MCF 10A (cell line): ENCODE measurements around the gene ADPRHL1. TPM values are rescaled to one million over a fixed set of nuclear protein-coding genes. Genes with fewer than 3 reads are reported as not detected.

Source experiments
- BruUV-seq: library from RNA; stranded (reverse); fragments of 400-500 nt; replicated peaks from 2 replicates; lab custom pipeline; 2021; lab: Mats Ljungman, UMichigan
- CTCF ChIA-PET: fragments of 300-600 bp; sonication (Branson Sonifier 250); formaldehyde crosslinking; extraction: SDS; loops from one replicate; lab custom pipeline; 2021; ENCODE audit warnings: antibody characterized with exemption, inconsistent platforms; lab: Yijun Ruan, JAX
- POLR2A ChIA-PET: fragments of 300-600, 350-650 bp; sonication (Branson Sonifier 250); formaldehyde crosslinking; extraction: SDS; loops from one replicate; lab custom pipeline; 2020; ENCODE audit warnings: antibody characterized with exemption, inconsistent platforms; lab: Yijun Ruan, JAX
- DNase-seq: peaks from one replicate; pipeline ENCODE4 v3.0.0-alpha.2; 2018; ENCODE audit not compliant: unreplicated experiment
- H3K27ac Mint-ChIP-seq: one replicate; pipeline ENCODE4 v1.8.0; 2022; ENCODE audit warnings: mild to moderate bottlenecking, low read depth, mixed read lengths; ENCODE audit not compliant: unreplicated experiment
- H3K27me3 Mint-ChIP-seq: one replicate; pipeline ENCODE4 v1.8.0; 2022; ENCODE audit warnings: mixed read lengths; ENCODE audit not compliant: insufficient read depth, unreplicated experiment
- H3K36me3 Mint-ChIP-seq: one replicate; pipeline ENCODE4 v1.8.0; 2022; ENCODE audit warnings: mild to moderate bottlenecking, moderate library complexity, mixed read lengths; ENCODE audit not compliant: insufficient read depth, unreplicated experiment
- H3K4me1 Mint-ChIP-seq: one replicate; pipeline ENCODE4 v1.8.0; 2022; ENCODE audit warnings: mixed read lengths; ENCODE audit not compliant: insufficient read depth, unreplicated experiment
- H3K4me3 Mint-ChIP-seq: one replicate; pipeline ENCODE4 v1.8.0; 2022; ENCODE audit warnings: mild to moderate bottlenecking, moderate library complexity, mixed read lengths; ENCODE audit not compliant: unreplicated experiment
- H3K9me3 Mint-ChIP-seq: one replicate; pipeline ENCODE4 v1.8.0; 2022; ENCODE audit warnings: mixed read lengths; ENCODE audit not compliant: unreplicated experiment
- CTCF ChIP-seq: fragments of 200-600 bp; IDR thresholded peaks from one replicate; pipeline ENCODE4 v1.8.0; 2022; ENCODE audit warnings: antibody characterized with exemption, mild to moderate bottlenecking; ENCODE audit not compliant: unreplicated experiment
- intact Hi-C: fragments of 100-400 bp; cut with micrococcal nuclease; formaldehyde crosslinking; loops from 2 replicates; pipeline ENCODE4 v1.14.1; 2022
- total RNA-seq: library from RNA; stranded (reverse); gene quantifications from 2 replicates; pipeline ENCODE4 v1.2.3, GENCODE V29; 2022

Gene ADPRHL1
- total RNA-seq, 1 experiment from 2014 or later, result 2.6 TPM

GRCh38 chr13:113354831-113355610 is 98.3 kb downstream of the ADPRHL1 start:
- intact Hi-C loops, result no loop called here
- CTCF ChIA-PET, result no interaction called here

GRCh38 chr13:113353254-113353653 is 100.0 kb downstream of the ADPRHL1 start:
- Mint-ChIP-seq H3K4me1 (no peaks in the 10 kb centered on the region), H3K36me3 (no peaks in the 10 kb centered on the region), H3K27ac (no peak overlapping the region), H3K27me3 (no peaks in the 10 kb centered on the region), H3K9me3 (no peaks in the 10 kb centered on the region), H3K4me3 (no peak overlapping the region)
- CTCF ChIA-PET, result no interaction called here
- no peak for DNase-seq
- no TSS peak for BruUV-seq
- POLR2A ChIA-PET, result no interaction called here
- intact Hi-C loops, result no loop called here
- no peak for TF ChIP-seq CTCF

More at GRCh38 chr13:113354831-113355610, 98.3 kb downstream of the ADPRHL1 start:
- H3K27ac Mint-ChIP-seq, result no peak overlapping the region
- no peak for TF ChIP-seq CTCF
- POLR2A ChIA-PET, result no interaction called here
- no peak overlapping the region for H3K4me3 Mint-ChIP-seq
- H3K27me3 Mint-ChIP-seq, result no peaks in the 10 kb centered on the region
- no peaks in the 10 kb centered on the region for H3K9me3 Mint-ChIP-seq
- no peaks in the 10 kb centered on the region for H3K36me3 Mint-ChIP-seq
- DNase-seq, result no peak
- BruUV-seq, result no TSS peak
- H3K4me1 Mint-ChIP-seq, result no peaks in the 10 kb centered on the region

- Mint-ChIP-seq H3K27ac (no peak overlapping the region), H3K4me1 (no peaks in the 10 kb centered on the region), H3K4me3 (no peak overlapping the region), H3K36me3 (no peaks in the 10 kb centered on the region), H3K27me3 (no peaks in the 10 kb centered on the region), H3K9me3 (no peaks in the 10 kb centered on the region)
- BruUV-seq, result no TSS peak
- intact Hi-C loops, result no loop called here
- DNase-seq, result no peak
- CTCF ChIA-PET, result interaction anchor here (0.6 to 0.7 kb wide), 2 partner anchors 111 to 714 kb away, joined by 3 to 4 read pairs; no protein-coding TSS in a partner anchor
- TF ChIP-seq CTCF, result no peak
- POLR2A ChIA-PET, result no interaction called here
Observed at GRCh38 chr13:113351514-113352026, 101.7 kb downstream of the ADPRHL1 start.

- H3K9me3 Mint-ChIP-seq, result no peaks in the 10 kb centered on the region
- DNase-seq, result no peak
- POLR2A ChIA-PET, result no interaction called here
- H3K4me1 Mint-ChIP-seq, result no peaks in the 10 kb centered on the region
- H3K4me3 Mint-ChIP-seq, result no peak overlapping the region
- no peak overlapping the region for H3K27ac Mint-ChIP-seq
- TF ChIP-seq CTCF, result no peak
- H3K27me3 Mint-ChIP-seq, result no peaks in the 10 kb centered on the region
- BruUV-seq, result no TSS peak
- CTCF ChIA-PET, result interaction anchor here (0.6 to 0.7 kb wide), 2 partner anchors 112 to 715 kb away, joined by 3 to 4 read pairs; no protein-coding TSS in a partner anchor
- intact Hi-C loops, result no loop called here
- no peaks in the 10 kb centered on the region for H3K36me3 Mint-ChIP-seq
Observed at GRCh38 chr13:113350938-113351335, 102.4 kb downstream of the ADPRHL1 start.
